GM21526 (cell line): ENCODE results near the gene FGF11.

Experiments
- ATAC-seq: cut with Tn5 transposase; IDR thresholded peaks from one replicate; pipeline ENCODE4 v1.9.1; 2021; ENCODE audit warnings: moderate library complexity; ENCODE audit not compliant: unreplicated experiment, low FRiP score

Gene FGF11

DNA sequence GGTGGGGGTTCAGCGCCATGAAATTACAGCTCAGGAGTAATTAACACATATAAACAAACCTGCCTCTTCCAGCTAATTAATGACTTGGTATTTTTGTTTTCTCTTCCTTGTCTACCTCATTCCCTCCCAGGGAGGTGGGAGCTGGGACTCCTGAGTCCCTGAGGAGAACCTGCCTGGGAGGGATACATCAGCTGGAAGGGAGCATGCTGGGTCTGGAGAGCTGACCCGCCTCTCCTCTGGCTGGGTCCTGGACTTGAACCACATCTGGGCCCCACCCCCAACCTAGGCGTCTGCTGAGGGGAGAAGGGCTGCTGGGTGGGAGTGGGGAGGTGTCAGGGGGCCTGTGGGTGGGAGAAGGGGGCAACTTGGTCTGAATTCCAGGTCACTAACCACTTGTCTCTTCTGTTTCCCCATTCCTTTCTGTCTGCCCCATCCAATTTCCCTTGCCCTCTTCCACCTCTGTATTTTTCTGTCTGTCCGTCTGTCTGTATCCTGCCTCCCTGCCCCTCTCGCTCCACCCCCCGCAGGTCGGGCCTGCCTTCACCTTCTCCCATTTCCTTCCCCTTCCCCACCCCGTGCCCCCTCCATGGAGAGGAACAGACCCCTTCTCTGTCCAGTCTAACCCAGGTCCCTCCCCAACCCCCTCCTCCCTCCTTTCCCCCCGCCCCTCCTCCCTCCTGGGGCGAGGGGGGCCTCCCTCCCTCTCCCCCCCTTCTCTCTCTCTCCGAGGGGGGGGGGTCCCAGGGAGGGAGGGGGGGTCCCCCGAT, 31.6 kb upstream of the FGF11 start, which contains the start of gene NLGN2:
TSS of gene NLGN2 (plus strand) at position 361 of the 767 bp plus-strand sequence. CDS start 411 bp downstream, outside the sequence.
- no peak for ATAC-seq

DNA sequence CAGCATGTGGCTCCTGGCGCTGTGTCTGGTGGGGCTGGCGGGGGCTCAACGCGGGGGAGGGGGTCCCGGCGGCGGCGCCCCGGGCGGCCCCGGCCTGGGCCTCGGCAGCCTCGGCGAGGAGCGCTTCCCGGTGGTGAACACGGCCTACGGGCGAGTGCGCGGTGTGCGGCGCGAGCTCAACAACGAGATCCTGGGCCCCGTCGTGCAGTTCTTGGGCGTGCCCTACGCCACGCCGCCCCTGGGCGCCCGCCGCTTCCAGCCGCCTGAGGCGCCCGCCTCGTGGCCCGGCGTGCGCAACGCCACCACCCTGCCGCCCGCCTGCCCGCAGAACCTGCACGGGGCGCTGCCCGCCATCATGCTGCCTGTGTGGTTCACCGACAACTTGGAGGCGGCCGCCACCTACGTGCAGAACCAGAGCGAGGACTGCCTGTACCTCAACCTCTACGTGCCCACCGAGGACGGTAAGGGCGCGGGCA, 31.0 kb upstream of the FGF11 start:
- ATAC-seq: no peak

DNA sequence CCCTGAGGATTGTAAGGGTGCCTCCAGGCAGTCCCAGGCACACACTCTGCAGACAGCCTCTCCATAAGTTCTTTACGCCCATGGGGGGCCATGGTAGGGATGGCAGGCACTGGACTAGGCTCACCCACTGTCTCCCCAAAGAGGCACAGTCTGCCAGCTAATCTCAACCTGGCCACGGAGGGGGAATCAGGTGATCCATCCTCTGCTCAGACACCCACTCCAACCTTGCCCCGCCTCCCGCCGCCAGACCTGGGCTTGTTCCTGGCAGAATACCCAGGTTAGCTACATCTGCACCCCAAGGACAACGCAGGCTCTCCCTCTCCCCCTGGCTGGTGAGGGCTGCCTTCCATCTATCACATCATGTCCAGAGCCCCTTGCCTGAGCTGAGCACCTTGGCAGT, 30.4 kb upstream of the FGF11 start:
- ATAC-seq: no peak

DNA sequence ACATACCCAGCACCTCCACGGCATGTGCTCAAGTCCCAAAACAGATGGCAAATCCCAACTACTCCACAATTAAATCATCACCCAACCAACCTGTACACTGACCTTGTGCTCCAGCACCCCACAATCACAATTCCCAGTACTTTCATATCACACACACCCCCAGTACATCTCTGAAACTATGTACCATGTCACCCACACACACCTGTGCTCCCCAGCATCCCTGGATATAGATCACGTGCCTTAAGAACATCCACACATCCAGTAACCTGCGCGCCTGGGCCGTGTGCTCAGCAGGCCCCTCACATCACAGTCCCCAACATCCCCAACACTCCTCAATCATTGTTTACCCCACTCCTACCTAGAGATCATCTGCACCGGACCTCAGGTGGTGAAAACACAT, 29.6 kb upstream of the FGF11 start:
- no peak for ATAC-seq

GRCh38 chr17:7410634-7411426, 28.5 kb upstream of the FGF11 start:
- no peak for ATAC-seq

DNA sequence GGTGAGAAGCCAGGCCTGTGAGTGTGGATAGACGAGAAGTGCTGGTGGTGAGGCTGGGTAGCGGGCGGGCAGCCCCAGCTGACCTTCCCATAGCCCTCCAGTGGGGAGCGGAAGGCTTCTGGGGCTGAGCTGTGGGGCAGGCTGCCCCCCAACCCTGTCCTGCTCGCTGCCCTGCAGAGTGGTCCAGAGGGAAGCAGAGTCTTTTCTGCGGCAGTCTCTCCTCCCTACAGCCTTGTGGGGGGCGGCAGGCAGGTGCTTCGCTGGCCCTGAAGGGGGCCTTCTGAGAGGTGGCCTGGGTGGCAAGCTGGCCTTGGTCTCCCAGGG, 27.9 kb upstream of the FGF11 start:
- no peak for ATAC-seq

GRCh38 chr17:7413346-7413985, 25.8 kb upstream of the FGF11 start:
- ATAC-seq: no peak

DNA sequence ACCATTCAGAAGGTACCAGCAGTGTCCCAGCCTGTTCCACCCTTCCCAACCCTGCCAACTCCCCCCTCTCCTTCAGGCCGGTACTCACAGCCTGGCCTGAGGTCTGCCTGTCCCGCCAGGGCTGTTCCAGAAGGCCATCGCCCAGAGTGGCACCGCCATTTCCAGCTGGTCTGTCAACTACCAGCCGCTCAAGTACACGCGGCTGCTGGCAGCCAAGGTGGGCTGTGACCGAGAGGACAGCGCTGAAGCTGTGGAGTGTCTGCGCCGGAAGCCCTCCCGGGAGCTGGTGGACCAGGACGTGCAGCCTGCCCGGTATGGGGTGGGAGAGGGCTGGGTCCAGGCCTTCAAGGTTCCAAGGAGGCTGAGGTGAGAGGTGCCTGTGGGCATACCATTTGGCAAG, 24.5 kb upstream of the FGF11 start:
- ATAC-seq: no peak

GRCh38 chr17:7415784-7416183, 23.5 kb upstream of the FGF11 start:
- ATAC-seq: no peak

DNA sequence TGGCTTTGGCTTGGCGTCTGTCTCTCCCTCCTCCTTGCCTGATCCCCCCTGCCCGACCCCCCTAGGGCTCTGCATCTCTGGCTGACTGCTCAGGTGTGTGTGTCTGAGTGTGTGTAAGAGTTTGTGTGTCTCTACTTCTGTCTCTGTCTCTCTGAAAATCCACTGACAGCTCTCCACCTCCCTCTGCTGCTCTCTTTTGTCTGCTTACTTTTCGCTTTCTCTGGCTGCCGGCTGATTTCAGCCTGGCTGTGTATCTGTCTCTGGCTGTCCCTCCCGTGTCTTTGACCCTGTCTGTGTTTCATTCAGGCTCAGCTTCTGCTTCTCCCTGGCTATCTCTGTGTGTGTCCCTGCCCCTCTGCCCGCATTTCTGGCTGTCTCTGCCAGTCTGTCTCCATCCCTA, 23.0 kb upstream of the FGF11 start:
- no peak for ATAC-seq

- no peak for ATAC-seq
Observed at GRCh38 chr17:7417056-7417655, 22.2 kb upstream of the FGF11 start.

- no peak for ATAC-seq
Observed at GRCh38 chr17:7418472-7419152, 20.7 kb upstream of the FGF11 start.

DNA sequence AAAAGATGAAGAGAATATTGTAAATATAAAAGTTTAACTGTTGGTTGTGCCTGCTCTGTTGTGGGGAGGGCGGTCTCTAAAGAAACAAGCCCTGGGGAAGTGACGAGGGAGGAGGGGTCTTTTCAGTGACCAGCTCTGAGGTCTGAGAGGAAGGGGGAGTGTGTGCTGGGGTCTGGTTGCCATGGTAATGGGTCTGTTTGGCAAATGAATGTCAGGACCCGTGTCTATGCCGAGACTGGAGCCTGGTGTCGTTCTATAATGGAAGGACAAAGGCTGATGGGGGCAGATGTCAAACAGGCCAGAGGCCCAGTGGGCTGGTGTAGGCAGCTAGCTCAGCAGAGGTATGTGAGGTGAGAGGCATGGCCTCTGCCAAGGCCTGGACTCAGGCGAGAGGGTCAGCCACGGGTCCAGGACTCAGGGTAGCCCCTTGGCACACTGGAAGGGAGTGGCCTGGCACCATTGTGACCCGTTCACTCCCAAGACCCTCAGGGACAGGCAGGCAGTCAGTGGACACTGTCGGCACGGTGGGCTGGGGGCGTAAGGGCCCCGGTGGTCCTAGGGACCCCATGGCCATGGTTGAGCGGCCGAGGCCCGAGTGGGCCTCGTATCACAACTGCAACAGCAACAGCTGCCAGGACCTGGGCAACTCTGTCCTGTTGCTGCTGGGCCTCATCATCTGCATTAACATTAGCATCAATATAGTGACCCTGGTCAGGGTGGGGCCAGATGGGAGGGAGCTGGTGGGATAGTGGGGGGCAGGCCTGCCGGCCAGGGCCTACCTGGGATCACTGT, 19.3 kb upstream of the FGF11 start, which contains the start of gene SPEM1:
TSS of gene SPEM1 (plus strand) at position 506 of the 792 bp plus-strand sequence. CDS start at position 567, 61 bp downstream.
- ATAC-seq: no peak

- no peak for ATAC-seq
Observed at GRCh38 chr17:7421186-7421585, 18.1 kb upstream of the FGF11 start.

- ATAC-seq: no peak
Observed at GRCh38 chr17:7423679-7424078, 15.6 kb upstream of the FGF11 start.

DNA sequence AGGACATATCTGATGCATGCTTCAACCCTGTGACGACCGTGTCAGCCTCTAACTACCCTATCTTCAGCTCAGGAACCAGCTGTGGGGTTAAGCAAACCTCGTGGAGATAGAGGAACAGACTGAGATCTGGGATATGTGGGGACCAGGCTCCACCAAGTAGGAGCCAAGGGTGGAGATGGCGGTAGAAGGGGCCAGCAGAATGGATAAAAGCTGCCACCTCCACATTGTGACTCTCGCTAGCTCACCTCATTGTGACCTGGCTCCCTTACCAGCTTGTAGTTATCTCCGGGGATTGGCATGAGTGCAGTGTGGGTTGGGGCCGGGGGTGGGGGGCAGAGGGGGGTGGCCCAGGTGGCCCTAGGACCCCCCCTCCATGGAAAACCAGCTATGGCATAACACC, 14.0 kb upstream of the FGF11 start, which contains the start of gene SPEM2:
TSS of gene SPEM2 (plus strand) at position 301 of the 400 bp plus-strand sequence. CDS start at position 374, 73 bp downstream.
- no peak for ATAC-seq

DNA sequence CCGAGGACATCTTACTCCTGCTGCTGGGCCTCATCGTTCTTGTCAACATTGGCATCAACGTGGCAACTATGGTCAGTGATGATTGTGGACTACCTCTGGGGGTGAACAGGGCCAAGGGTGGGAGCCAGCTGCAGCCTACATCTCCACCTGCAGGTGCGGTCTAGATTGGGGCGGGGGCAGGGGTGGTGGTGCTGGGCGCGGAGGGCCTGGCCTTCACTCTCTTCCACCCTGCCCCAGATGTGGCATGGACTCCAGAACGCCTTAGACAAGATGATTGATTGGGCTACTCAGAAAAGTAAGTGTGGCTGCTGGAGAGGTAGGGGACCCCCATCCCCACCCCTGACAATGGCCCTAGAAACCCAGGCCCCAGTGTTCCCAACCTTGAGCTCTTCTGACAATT, 13.6 kb upstream of the FGF11 start:
- no peak for ATAC-seq

- no peak for ATAC-seq
Observed at GRCh38 chr17:7426203-7426863, 13.0 kb upstream of the FGF11 start.
